Hematopoietic multipotent progenitor cell treated with erythropoietin and hydrocortisone succinate and interleukin-3 and kit ligand, for 8 days (in vitro differentiated cells): Measurements from ENCODE around the gene RB1.

Source experiments
- DNase-seq: peaks from one replicate; pipeline ENCODE4 v3.0.0-alpha.2; 2015

RB1 gene

GRCh38 chr13:48303359-48304142 lies at the start of gene RB1:
RB1 (plus strand) TSS chr13:48303751; CDS start chr13:48303913, 162 bp downstream.
- peak; percentile 91 for DNase-seq

GRCh38 chr13:48253849-48254248 lies 49.7 kb upstream of the RB1 start:
- DNase-seq, result no peak

GRCh38 chr13:48255090-48255489 lies 48.5 kb upstream of the RB1 start:
- no peak for DNase-seq

- DNase-seq, result no peak
Observed at GRCh38 chr13:48255954-48256353, 47.6 kb upstream of the RB1 start.

GRCh38 chr13:48258002-48258401 lies 45.5 kb upstream of the RB1 start:
- DNase-seq, result no peak

GRCh38 chr13:48258430-48258829 lies 45.1 kb upstream of the RB1 start:
- no peak for DNase-seq

- DNase-seq, result no peak
Observed at GRCh38 chr13:48260970-48261369, 42.6 kb upstream of the RB1 start.

GRCh38 chr13:48263196-48263595 lies 40.4 kb upstream of the RB1 start:
- no peak for DNase-seq

- no peak for DNase-seq
Observed at GRCh38 chr13:48264058-48264457, 39.5 kb upstream of the RB1 start.

- DNase-seq, result no peak
Observed at GRCh38 chr13:48265217-48265815, 38.2 kb upstream of the RB1 start.

GRCh38 chr13:48266150-48266549 lies 37.4 kb upstream of the RB1 start:
- no peak for DNase-seq

GRCh38 chr13:48266701-48267639 lies 36.6 kb upstream of the RB1 start:
- no peak for DNase-seq

GRCh38 chr13:48268019-48268418 lies 35.5 kb upstream of the RB1 start:
- no peak for DNase-seq

GRCh38 chr13:48273346-48273745 lies 30.2 kb upstream of the RB1 start:
- no peak for DNase-seq

GRCh38 chr13:48275507-48275906 lies 28.0 kb upstream of the RB1 start:
- no peak for DNase-seq

- DNase-seq, result no peak
Observed at GRCh38 chr13:48278806-48279205, 24.7 kb upstream of the RB1 start.

GRCh38 chr13:48281556-48281955 lies 22.0 kb upstream of the RB1 start:
- DNase-seq, result peak; percentile 22

GRCh38 chr13:48291730-48292129 lies 11.8 kb upstream of the RB1 start:
- DNase-seq, result peak; percentile 55

- no peak for DNase-seq
Observed at GRCh38 chr13:48292650-48293049, 10.9 kb upstream of the RB1 start.

- DNase-seq, result no peak
Observed at GRCh38 chr13:48294653-48295052, 8.9 kb upstream of the RB1 start.

GRCh38 chr13:48295271-48295670 lies 8.3 kb upstream of the RB1 start:
- no peak for DNase-seq

GRCh38 chr13:48296528-48296927 lies 7.0 kb upstream of the RB1 start:
- DNase-seq, result no peak

- DNase-seq, result no peak
Observed at GRCh38 chr13:48297131-48297786, 6.3 kb upstream of the RB1 start.
